Liver (tissue), 9 donors: Measurements from ENCODE around the gene PLXND1. TPM values are rescaled to one million over a fixed set of nuclear protein-coding genes. Genes with fewer than 3 reads are reported as not detected.
"Not testable (repeated sequence)": the region's sequence is repeated elsewhere in the genome, so short reads cannot be mapped to it uniquely, and the experiment has no call there.

ENCODE experiments used
- DNase-seq: peaks from one replicate; pipeline ENCODE4 v3.0.0-alpha.2; 2017; ENCODE audit warnings: low spot score
- H3K27ac ChIP-seq, 2 donors: one replicate each; pipeline ENCODE4 v1.7.0; 2013; ENCODE audit warnings: inconsistent platforms in 2 of 2, low read length in 2 of 2, control low read depth in 1 of 2, low read depth in 1 of 2, mild to moderate bottlenecking in 1 of 2
- H3K27me3 ChIP-seq, 4 donors: one replicate each; pipeline versions ENCODE4 v1.6.1 to v1.7.0; 2013; ENCODE audit warnings: low read length in 3 of 4, inconsistent platforms in 1 of 4, mild to moderate bottlenecking in 1 of 4, moderate library complexity in 1 of 4; ENCODE audit not compliant: control insufficient read depth in 4 of 4, insufficient read depth in 4 of 4
- H3K36me3 ChIP-seq, 4 donors: one replicate each; pipeline versions ENCODE4 v1.6.1 to v1.7.0; 2013; ENCODE audit warnings: low read length in 3 of 4, mild to moderate bottlenecking in 3 of 4, low read depth in 1 of 4, moderate library complexity in 1 of 4; ENCODE audit not compliant: control insufficient read depth in 4 of 4, insufficient read depth in 3 of 4
- H3K4me1 ChIP-seq, 4 donors: one replicate each; pipeline versions ENCODE4 v1.6.1 to v1.7.0; 2013; ENCODE audit warnings: low read length in 3 of 4, mild to moderate bottlenecking in 3 of 4, moderate library complexity in 1 of 4; ENCODE audit not compliant: control insufficient read depth in 4 of 4, insufficient read depth in 4 of 4
- H3K4me3 ChIP-seq, 3 donors: one replicate each; pipeline versions ENCODE4 v1.6.1 to v1.7.0; 2013; ENCODE audit warnings: low read length in 3 of 3, control low read depth in 1 of 3, low read depth in 1 of 3, mild to moderate bottlenecking in 1 of 3
- H3K9ac ChIP-seq, 2 donors: one replicate each; pipeline ENCODE4 v1.7.0; 2013; ENCODE audit warnings: low read length in 2 of 2, mild to moderate bottlenecking in 2 of 2, moderate library complexity in 2 of 2, control low read depth in 1 of 2, low read depth in 1 of 2
- H3K9me3 ChIP-seq, 4 donors: one replicate each; pipeline versions ENCODE4 v1.6.1 to v1.7.0; 2013; ENCODE audit warnings: low read length in 3 of 4; ENCODE audit not compliant: control insufficient read depth in 4 of 4
- FOXA1 ChIP-seq: IDR thresholded peaks from 2 replicates; pipeline ENCODE4 v1.6.1; 2016; ENCODE audit warnings: antibody characterized with exemption
- FOXA2 ChIP-seq: IDR thresholded peaks from 2 replicates; pipeline ENCODE4 v1.6.1; 2016; ENCODE audit warnings: antibody characterized with exemption
- GABPA ChIP-seq, 2 donors: IDR thresholded peaks in 1 of 2; conservative IDR thresholded peaks in 1 of 2; 2 replicates each; pipeline ENCODE4 v1.6.1; 2016; ENCODE audit warnings: antibody characterized with exemption in 2 of 2, mild to moderate bottlenecking in 1 of 2, moderate library complexity in 1 of 2
- HNF4G ChIP-seq: IDR thresholded peaks from 2 replicates; pipeline ENCODE4 v1.6.1; 2016; ENCODE audit warnings: antibody characterized with exemption
- JUND ChIP-seq, 2 donors: IDR thresholded peaks; 2 replicates each; pipeline ENCODE4 v1.6.1; 2016; ENCODE audit warnings: antibody characterized with exemption in 2 of 2
- NR2F2 ChIP-seq: IDR thresholded peaks from 2 replicates; pipeline ENCODE4 v1.6.1; 2016; ENCODE audit warnings: antibody characterized with exemption
- RAD21 ChIP-seq, 2 donors: IDR thresholded peaks; 2 replicates each; pipeline ENCODE4 v1.6.1; 2016; ENCODE audit warnings: antibody characterized with exemption in 2 of 2, mild to moderate bottlenecking in 2 of 2
- RXRA ChIP-seq, 2 donors: IDR thresholded peaks; 2 replicates each; pipeline ENCODE4 v1.6.1; 2017 to 2018; ENCODE audit warnings: antibody characterized with exemption in 2 of 2, mild to moderate bottlenecking in 1 of 2
- SP1 ChIP-seq: IDR thresholded peaks from 2 replicates; pipeline ENCODE4 v1.6.1; 2018; ENCODE audit warnings: antibody characterized with exemption, mild to moderate bottlenecking
- YY1 ChIP-seq: IDR thresholded peaks from 2 replicates; pipeline ENCODE4 v1.6.1; 2016; ENCODE audit warnings: antibody characterized with exemption, mild to moderate bottlenecking
- WGBS: extraction: QIAGEN DNeasy Blood & Tissue Kit; methylation state at CpG from one replicate; pipeline ENCODE4 v1.1.7; 2013; 5-methylcytosine and 5-hydroxymethylcytosine counted together
- polyA plus RNA-seq, 2 donors: library from polyadenylated mRNA; stranded (reverse) in 1 of 2; unstranded in 1 of 2; fragments of 200-250 nt in 1 of 2; fragments of >200 nt in 1 of 2; fragmentation: Nextera tagmentation in 1 of 2; extraction: Ambion mirVana in 1 of 2; gene quantifications; one replicate each; pipeline versions ENCODE4 v1.2.1 to v1.2.3, GENCODE V29; 2013 to 2015
- total RNA-seq, 2 donors: library from RNA; depleted of rRNA; stranded (reverse); fragments of >200 nt; gene quantifications; one replicate each; pipeline ENCODE4 v1.2.3, GENCODE V29; 2014
- TF ChIP-seq, protein P1 (sequence below): IDR thresholded peaks from 2 replicates; pipeline ENCODE4 v1.6.1; 2016; ENCODE audit warnings: antibody characterized with exemption
- TF ChIP-seq, protein P2 (sequence below): IDR thresholded peaks from 2 replicates; pipeline ENCODE4 v1.6.1; 2016; ENCODE audit warnings: antibody characterized with exemption
- TF ChIP-seq, protein P3 (sequence below): IDR thresholded peaks from 2 replicates; pipeline ENCODE4 v1.6.1; 2016; ENCODE audit warnings: antibody characterized with exemption
- TF ChIP-seq, protein P4 (sequence below): fragments of 150-350 bp; IDR thresholded peaks from 2 replicates; pipeline ENCODE4 v1.5.1; 2017; ENCODE audit warnings: improper control_type of control experiment, low read depth, low read length; ENCODE audit not compliant: missing input control
- donor health status: healthy.
- donor health status: healthy.
- donor health status: healthy.
- donor health status: healthy.
- donor health status: healthy.

Gene PLXND1
- total and polyA plus RNA-seq, 4 donors, result 10.4 to 50.2 (median 32.8) TPM

DNA sequence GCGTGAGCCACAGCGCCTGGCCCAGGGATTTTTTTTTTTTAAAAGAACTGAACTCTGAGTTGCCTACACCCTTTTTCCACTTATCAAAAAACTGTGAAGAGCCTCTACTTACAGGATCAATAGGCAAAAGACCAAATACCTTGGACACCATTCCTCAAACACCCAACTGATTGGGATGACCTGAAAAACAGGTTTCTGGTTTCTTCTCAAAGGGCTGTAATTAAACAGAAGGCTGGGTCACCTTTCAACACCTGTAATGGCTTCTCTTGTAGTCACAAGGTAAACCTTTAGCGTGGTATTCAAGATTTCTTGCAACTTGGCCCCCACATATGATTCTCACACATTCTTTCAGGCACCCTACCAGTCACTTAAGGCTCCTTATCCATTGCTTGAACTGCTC, 38.4 kb upstream of the PLXND1 start:
- Histone ChIP-seq H3K27ac (no peak overlapping the region), H3K36me3 (no peaks in the 10 kb centered on the region), H3K4me3 (no peak overlapping the region), H3K27me3 (no peaks in the 10 kb centered on the region), H3K9ac (no peak overlapping the region), H3K4me1 (no peaks in the 10 kb centered on the region), H3K9me3 (no peaks in the 10 kb centered on the region)
- no peak for DNase-seq
- no peak for TF ChIP-seq RXRA (IDR thresholded peaks at IDR 0.05)
- no peak for TF ChIP-seq NR2F2
- no peak for TF ChIP-seq HNF4G
- no peak for TF ChIP-seq SP1
- TF ChIP-seq, protein P1, sequence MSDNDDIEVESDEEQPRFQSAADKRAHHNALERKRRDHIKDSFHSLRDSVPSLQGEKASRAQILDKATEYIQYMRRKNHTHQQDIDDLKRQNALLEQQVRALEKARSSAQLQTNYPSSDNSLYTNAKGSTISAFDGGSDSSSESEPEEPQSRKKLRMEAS, result no peak
- no peak for TF ChIP-seq YY1
- no peak for TF ChIP-seq FOXA2
- TF ChIP-seq, protein P2, sequence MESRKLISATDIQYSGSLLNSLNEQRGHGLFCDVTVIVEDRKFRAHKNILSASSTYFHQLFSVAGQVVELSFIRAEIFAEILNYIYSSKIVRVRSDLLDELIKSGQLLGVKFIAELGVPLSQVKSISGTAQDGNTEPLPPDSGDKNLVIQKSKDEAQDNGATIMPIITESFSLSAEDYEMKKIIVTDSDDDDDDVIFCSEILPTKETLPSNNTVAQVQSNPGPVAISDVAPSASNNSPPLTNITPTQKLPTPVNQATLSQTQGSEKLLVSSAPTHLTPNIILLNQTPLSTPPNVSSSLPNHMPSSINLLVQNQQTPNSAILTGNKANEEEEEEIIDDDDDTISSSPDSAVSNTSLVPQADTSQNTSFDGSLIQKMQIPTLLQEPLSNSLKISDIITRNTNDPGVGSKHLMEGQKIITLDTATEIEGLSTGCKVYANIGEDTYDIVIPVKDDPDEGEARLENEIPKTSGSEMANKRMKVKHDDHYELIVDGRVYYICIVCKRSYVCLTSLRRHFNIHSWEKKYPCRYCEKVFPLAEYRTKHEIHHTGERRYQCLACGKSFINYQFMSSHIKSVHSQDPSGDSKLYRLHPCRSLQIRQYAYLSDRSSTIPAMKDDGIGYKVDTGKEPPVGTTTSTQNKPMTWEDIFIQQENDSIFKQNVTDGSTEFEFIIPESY, result no peak
- no peak for TF ChIP-seq FOXA1
- TF ChIP-seq JUND (IDR thresholded peaks at IDR 0.05), result no peak
- TF ChIP-seq, protein P3, sequence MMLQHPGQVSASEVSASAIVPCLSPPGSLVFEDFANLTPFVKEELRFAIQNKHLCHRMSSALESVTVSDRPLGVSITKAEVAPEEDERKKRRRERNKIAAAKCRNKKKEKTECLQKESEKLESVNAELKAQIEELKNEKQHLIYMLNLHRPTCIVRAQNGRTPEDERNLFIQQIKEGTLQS, result no peak
- TF ChIP-seq, protein P4, sequence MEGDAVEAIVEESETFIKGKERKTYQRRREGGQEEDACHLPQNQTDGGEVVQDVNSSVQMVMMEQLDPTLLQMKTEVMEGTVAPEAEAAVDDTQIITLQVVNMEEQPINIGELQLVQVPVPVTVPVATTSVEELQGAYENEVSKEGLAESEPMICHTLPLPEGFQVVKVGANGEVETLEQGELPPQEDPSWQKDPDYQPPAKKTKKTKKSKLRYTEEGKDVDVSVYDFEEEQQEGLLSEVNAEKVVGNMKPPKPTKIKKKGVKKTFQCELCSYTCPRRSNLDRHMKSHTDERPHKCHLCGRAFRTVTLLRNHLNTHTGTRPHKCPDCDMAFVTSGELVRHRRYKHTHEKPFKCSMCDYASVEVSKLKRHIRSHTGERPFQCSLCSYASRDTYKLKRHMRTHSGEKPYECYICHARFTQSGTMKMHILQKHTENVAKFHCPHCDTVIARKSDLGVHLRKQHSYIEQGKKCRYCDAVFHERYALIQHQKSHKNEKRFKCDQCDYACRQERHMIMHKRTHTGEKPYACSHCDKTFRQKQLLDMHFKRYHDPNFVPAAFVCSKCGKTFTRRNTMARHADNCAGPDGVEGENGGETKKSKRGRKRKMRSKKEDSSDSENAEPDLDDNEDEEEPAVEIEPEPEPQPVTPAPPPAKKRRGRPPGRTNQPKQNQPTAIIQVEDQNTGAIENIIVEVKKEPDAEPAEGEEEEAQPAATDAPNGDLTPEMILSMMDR, result no peak
- TF ChIP-seq RAD21 (IDR thresholded peaks at IDR 0.05), result no peak
- no peak for TF ChIP-seq GABPA (IDR thresholded peaks at IDR 0.05 in 1 of 2, conservative IDR thresholded peaks at IDR 0.05 in 1 of 2)
- WGBS, result 94% methylated on average over 3 of the region's 3 CpGs

DNA sequence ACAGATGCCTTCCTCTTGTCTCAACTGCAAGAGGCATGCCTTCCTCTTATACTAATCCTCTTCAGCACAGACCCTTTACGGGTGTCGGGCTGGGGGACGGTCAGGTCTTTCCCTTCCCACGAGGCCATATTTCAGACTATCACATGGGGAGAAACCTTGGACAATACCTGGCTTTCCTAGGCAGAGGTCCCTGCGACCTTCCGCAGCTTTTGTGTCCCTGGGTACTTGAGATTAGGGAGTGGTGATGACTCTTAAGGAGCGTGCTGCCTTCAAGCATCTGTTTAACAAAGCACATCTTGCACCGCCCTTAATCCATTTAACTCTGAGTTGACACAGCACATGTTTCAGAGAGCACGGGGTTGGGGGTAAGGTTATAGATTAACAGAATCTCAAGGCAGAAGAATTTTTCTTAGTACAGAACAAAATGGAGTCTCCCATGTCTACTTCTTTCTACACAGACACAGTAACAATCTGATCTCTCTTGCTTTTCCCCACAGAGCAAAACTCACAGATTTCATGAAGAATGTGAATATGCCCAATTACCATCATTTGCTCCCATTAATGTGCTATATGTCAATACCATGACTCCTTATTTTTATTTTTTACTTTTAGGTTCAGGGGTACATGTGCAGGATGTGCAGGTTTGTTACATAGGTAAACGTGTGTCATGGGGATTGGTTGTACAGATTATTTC, 35.2 kb upstream of the PLXND1 start:
- not testable (repeated sequence) for H3K27me3 ChIP-seq, H3K36me3 ChIP-seq, H3K4me3 ChIP-seq, H3K4me1 ChIP-seq, H3K9ac ChIP-seq, DNase-seq, H3K27ac ChIP-seq, H3K9me3 ChIP-seq
- 50% methylated on average over 9 of the region's 10 CpGs for WGBS

DNA sequence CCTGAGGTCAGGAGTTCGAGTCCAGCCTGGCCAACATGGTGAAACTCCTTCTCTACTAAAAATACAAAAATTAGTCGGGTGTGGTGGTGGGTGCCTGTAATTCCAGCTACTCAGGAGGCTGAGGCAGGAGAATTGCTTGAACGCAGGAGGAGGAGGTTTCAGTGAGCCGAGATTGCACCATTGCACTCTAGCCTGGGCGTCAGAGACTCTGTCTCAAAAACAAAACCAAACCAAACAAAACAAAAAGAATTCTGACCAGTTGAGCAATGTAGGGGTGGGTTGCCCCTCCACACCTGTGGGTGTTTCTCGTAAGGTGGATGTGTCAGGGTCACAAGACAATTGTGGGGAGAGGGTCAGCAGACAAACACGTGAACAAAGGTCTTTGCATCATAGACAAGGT, 34.5 kb upstream of the PLXND1 start:
- not testable (repeated sequence) for H3K36me3 ChIP-seq, H3K27me3 ChIP-seq, H3K4me1 ChIP-seq, H3K4me3 ChIP-seq, H3K9me3 ChIP-seq, DNase-seq, H3K27ac ChIP-seq, H3K9ac ChIP-seq
- 69% methylated on average over 7 of the region's 7 CpGs for WGBS
